Adrenal gland (tissue), 5 donors: ENCODE measurements around the gene CKAP2L.

Experiments used
- POLR2A ChIP-seq, 2 donors: fragments of 450-650 bp; IDR thresholded peaks; one replicate each; pipeline ENCODE4 v1.6.1; 2017; ENCODE audit warnings: antibody characterized with exemption in 2 of 2, mild to moderate bottlenecking in 2 of 2, moderate library complexity in 1 of 2
- TF ChIP-seq, protein P1 (sequence below), 6 experiments: fragments of 450-650 bp in 4 of 6; fragments of 200-600 bp in 2 of 6; sonication (generic) in 1 of 6; IDR thresholded peaks; 1 replicate in 5 of 6; 2 replicates in 1 of 6; pipeline versions ENCODE4 v1.5.1 to v1.8.0; 2016 to 2021; ENCODE audit warnings: antibody characterized with exemption in 6 of 6, mild to moderate bottlenecking in 2 of 6, moderate library complexity in 1 of 6
- donor health status: DM: no; HTN: no; CAD: no.

DNA sequence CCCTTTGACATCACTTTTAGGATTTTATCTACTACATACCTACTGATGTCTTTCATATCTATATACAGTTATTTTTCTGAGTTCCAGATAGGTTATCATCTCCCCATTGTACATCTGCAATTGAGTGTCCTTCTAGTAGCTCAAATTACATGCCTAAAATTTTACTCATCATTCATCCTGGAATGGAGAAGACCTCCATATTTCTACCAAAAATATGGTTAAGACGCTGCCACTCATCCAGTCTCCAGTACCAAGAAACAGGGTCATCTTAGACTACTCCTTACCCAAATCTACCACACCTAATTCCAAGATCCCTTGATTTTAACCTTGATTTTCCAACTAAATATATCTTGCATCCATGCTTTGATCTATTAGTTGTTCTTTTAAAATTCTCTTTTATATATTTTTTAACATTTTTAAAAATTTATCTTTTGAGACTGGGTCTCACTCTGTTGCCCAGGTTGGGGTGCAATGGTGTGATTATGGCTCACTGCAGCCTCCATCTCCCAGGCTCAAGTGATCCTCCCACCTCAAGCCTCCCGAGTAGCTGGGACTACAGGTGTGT is 8.6 kb upstream of the CKAP2L start:
- TF ChIP-seq, protein P1, sequence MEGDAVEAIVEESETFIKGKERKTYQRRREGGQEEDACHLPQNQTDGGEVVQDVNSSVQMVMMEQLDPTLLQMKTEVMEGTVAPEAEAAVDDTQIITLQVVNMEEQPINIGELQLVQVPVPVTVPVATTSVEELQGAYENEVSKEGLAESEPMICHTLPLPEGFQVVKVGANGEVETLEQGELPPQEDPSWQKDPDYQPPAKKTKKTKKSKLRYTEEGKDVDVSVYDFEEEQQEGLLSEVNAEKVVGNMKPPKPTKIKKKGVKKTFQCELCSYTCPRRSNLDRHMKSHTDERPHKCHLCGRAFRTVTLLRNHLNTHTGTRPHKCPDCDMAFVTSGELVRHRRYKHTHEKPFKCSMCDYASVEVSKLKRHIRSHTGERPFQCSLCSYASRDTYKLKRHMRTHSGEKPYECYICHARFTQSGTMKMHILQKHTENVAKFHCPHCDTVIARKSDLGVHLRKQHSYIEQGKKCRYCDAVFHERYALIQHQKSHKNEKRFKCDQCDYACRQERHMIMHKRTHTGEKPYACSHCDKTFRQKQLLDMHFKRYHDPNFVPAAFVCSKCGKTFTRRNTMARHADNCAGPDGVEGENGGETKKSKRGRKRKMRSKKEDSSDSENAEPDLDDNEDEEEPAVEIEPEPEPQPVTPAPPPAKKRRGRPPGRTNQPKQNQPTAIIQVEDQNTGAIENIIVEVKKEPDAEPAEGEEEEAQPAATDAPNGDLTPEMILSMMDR (IDR thresholded peaks at IDR 0.05), result no peak
- TF ChIP-seq POLR2A (IDR thresholded peaks at IDR 0.05), result no peak
